Measurements from ENCODE around the gene RFPL1.
"Not testable (repeated sequence)": the region's sequence is repeated elsewhere in the genome, so short reads cannot be mapped to it uniquely, and the experiment has no call there.

RFPL1 gene

GRCh38 chr22:29438283-29438682 is at the start of gene RFPL1:
Gene RFPL1 (plus strand): TSS chr22:29438583.
- not testable (repeated sequence) for DNase-seq (ENCODE audit: low spot score)

GRCh38 chr22:29388759-29389090 is 49.7 kb upstream of the RFPL1 start:
- no peak for DNase-seq (ENCODE audit: low spot score)

GRCh38 chr22:29390270-29390669 is 48.1 kb upstream of the RFPL1 start:
- no peak for DNase-seq (ENCODE audit: low spot score)

GRCh38 chr22:29391546-29391945 is 46.8 kb upstream of the RFPL1 start:
- DNase-seq (ENCODE audit: low spot score), result no peak

- DNase-seq (ENCODE audit: low spot score), result peak; percentile 12
These were observed 45.3 kb upstream of the RFPL1 start for GRCh38 chr22:29393019-29393608.

- peak; percentile 75 for DNase-seq (ENCODE audit: low spot score)
These were observed 43.3 kb upstream of the RFPL1 start for GRCh38 chr22:29394931-29395581.

GRCh38 chr22:29396126-29396525 is 42.3 kb upstream of the RFPL1 start:
- no peak for DNase-seq (ENCODE audit: low spot score)

GRCh38 chr22:29397791-29398190 is 40.6 kb upstream of the RFPL1 start:
- no peak for DNase-seq (ENCODE audit: low spot score)

- DNase-seq (ENCODE audit: low spot score), result no peak
These were observed 37.8 kb upstream of the RFPL1 start for GRCh38 chr22:29400576-29400975.

- not testable (repeated sequence) for DNase-seq (ENCODE audit: low spot score)
These were observed 36.8 kb upstream of the RFPL1 start for GRCh38 chr22:29401538-29401937.

- DNase-seq (ENCODE audit: low spot score), result no peak
These were observed 29.4 kb upstream of the RFPL1 start for GRCh38 chr22:29408940-29409339.

- DNase-seq (ENCODE audit: low spot score), result not testable (repeated sequence)
These were observed 26.7 kb upstream of the RFPL1 start for GRCh38 chr22:29411569-29412211.

GRCh38 chr22:29412772-29413171 is 25.6 kb upstream of the RFPL1 start:
- DNase-seq (ENCODE audit: low spot score), result not testable (repeated sequence)

- DNase-seq (ENCODE audit: low spot score), result peak; percentile 49
These were observed 23.3 kb upstream of the RFPL1 start for GRCh38 chr22:29414951-29415591.

- not testable (repeated sequence) for DNase-seq (ENCODE audit: low spot score)
These were observed 19.7 kb upstream of the RFPL1 start for GRCh38 chr22:29418704-29419103.

- DNase-seq (ENCODE audit: low spot score), result no peak
These were observed 11.9 kb upstream of the RFPL1 start for GRCh38 chr22:29426476-29426875.

GRCh38 chr22:29427176-29427760 is 11.1 kb upstream of the RFPL1 start:
- DNase-seq (ENCODE audit: low spot score), result no peak

- DNase-seq (ENCODE audit: low spot score), result no peak
These were observed 6.4 kb upstream of the RFPL1 start for GRCh38 chr22:29431986-29432385.

- no peak for DNase-seq (ENCODE audit: low spot score)
These were observed 4.5 kb upstream of the RFPL1 start for GRCh38 chr22:29433856-29434255.

- DNase-seq (ENCODE audit: low spot score), result no peak
These were observed 4.1 kb upstream of the RFPL1 start for GRCh38 chr22:29434288-29434687.

- no peak for DNase-seq (ENCODE audit: low spot score)
These were observed 2.9 kb upstream of the RFPL1 start for GRCh38 chr22:29435236-29436136.

GRCh38 chr22:29442976-29443375 is 4.6 kb downstream of the RFPL1 start:
- DNase-seq (ENCODE audit: low spot score), result no peak

Data from SW480 (cell line).